ENCODE data around the gene INTS1.
"Not testable (repeated sequence)": the region's sequence is repeated elsewhere in the genome, so short reads cannot be mapped to it uniquely, and the experiment has no call there.

Gene INTS1

DNA sequence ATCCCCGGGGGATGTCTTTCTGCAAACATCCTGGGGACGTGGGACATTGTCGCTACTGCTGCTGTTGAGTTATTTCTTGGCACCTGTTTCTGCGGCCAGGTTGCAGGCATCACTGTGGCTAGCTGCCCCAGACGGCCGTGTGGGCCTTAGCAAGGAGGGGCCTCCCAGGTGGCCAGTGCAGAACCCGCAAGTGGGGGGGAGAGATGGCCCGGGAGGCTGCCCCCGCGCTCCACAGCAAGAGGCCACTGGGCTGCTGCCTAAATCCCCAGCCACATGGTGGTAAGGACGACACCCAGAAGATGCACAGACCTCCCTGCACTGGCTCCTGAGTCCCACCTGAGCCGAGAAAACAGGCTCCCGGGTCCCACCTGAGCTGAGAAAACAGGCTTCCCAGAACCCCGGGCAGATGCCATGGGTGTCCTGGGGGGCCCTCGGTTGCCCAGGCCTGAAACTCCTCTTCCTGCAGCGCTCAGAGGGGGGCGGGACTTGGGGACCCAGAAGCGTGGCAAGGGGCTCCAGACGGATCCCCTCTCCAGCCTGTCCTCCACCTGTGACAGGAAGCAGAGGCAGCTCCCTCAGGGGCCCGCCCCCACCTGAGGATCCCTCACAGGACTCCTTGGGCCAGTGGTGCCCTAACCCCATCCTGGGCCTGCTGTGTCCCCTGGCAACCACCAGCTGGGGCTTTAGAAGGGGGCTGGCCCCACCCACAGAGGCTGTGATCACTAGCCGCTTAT is 25.4 kb upstream of the INTS1 start:
- DNase-seq, result no peak

DNA sequence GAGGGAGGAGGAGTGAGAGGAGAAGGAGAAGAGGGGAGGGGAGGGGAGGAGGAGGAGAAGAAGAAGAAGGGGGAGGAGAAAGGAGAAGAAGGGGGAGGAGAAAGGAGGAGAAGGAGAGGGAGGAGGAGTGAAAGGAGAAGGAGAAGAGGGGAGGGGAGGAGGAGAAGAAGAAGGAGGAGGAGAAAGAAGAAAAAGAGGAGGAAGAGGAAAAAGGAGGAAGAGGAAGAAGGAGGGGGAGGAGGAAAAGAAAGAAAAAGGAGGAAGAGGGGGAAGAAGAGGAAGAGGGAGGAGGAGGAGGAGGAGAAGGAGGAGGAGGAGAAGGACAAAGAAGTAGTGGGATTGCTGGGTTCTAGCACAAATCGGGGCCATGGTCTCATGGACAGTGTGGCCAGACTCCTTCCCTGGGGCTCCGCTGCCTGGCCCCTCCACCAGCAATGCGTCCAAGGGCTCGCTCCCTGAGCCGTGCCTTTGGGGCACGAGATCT is 22.1 kb upstream of the INTS1 start:
- DNase-seq, result no peak

DNA sequence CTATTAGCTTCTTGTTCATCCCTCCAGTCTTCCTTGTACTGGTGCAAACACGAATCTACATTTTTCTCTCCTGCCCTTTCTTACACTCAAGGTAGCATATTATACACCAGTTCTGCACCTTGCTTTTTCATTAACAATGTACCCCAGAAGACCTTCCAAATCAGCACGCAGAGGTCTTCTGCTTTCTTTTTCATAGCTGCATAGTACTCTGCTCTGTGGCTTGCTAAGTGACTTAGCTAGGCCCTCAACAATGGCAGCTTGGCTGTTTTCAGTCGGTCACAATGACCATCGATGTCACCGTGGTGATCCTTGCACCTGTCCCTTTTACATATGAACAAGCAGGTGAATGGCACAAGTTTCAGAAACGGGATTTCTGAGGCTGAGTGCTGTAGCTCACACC is 21.2 kb upstream of the INTS1 start:
- no peak for DNase-seq

DNA sequence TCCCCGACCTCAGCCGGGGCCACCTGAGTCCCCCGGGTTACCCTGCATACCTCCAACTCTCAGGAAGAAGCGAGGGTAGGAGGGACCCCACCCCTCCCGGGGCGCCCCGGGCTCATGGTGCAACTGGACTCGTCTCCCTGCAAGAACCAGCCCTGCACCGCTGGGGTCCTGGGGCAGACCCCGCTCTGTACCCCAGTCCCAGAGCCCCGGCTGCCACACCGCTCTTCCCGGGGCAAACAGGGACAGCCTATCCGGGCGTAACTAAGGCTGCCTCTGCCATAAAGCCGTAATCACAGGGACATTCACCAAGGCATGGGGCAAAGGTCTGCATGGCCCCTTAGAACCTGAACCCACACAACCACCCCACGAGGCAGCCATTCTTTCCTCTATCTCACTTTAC is 19.7 kb upstream of the INTS1 start:
- no peak for DNase-seq

- DNase-seq, result no peak
Observed at GRCh38 chr7:1523208-1523607, 19.0 kb upstream of the INTS1 start.

GRCh38 chr7:1521456-1521855 is 17.3 kb upstream of the INTS1 start:
- no peak for DNase-seq

- no peak for DNase-seq
Observed at GRCh38 chr7:1520539-1521234, 16.5 kb upstream of the INTS1 start.

DNA sequence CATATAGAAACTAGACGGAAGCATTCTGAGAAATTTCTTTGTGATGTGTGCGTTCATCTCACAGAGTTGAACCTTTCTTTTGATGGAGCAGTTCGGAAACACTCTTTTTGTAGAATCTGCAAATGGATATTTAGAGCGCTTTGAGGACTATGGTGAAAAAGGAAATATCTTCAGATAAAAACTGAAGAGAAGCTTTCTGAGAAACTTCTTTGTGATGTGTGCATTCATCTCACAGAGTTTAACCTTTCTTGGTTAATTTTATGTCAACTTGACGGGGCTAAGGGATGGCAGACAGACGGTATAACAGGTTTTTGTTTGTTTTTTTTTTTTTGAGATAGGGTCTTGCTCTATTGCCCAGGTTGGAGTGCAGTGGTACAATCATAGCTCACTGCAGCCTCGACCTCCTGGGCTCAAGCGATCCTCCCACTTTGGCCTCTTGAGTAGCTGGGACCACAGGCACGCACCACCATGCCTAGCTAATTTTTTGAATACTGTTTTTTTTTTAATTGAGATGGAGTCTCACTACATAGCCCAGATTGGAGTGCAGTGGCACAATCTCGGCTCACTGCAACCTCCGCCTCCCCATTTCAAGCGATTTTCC is 15.2 kb upstream of the INTS1 start:
- not testable (repeated sequence) for DNase-seq

GRCh38 chr7:1516586-1517251 is 12.5 kb upstream of the INTS1 start:
- no peak for DNase-seq

DNA sequence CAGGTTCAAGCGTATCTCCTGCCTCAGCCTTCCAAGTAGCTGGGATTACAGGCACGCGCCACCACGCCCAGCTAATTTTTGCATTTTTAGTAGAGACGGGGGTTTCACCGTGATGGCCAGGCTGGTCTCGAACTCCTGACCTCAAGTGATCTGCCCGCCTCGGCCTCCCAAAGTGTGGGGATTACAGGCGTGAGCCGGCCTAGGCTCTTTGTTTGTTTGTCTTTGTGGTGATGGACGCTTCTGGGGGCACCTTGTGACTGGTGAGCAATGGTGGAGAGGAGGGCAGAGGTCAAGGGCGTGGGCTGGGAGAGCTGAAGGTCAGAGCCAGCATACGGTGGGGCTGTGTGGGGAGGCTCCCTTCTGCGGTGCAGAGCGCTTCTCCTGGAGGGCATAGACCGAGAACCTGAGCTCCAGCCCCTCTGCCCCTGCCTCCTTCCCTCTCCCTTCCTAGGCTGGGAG is 11.3 kb upstream of the INTS1 start:
- DNase-seq, result not testable (repeated sequence)

GRCh38 chr7:1514995-1515401 is 10.8 kb upstream of the INTS1 start:
- no peak for DNase-seq

DNA sequence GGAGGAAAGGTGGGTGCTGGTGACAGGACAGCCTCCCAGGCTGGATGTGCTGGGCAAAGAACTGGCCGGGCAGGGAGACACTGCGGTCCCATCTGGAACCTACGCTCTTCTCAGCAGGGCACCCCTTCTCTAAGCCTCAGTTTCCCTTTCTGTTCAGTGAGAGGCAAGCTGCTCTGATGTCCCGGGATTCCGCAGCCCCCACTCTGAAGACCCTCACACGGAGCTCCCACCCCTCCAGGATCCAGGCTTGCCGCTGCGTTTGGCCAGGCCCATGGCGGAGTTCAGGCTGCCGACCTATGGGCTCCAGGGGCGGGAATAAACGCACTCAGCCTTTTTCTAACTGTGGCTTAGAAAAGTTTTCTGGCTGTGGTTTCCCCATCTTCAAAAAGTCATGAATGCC is 10.2 kb upstream of the INTS1 start:
- DNase-seq, result no peak

DNA sequence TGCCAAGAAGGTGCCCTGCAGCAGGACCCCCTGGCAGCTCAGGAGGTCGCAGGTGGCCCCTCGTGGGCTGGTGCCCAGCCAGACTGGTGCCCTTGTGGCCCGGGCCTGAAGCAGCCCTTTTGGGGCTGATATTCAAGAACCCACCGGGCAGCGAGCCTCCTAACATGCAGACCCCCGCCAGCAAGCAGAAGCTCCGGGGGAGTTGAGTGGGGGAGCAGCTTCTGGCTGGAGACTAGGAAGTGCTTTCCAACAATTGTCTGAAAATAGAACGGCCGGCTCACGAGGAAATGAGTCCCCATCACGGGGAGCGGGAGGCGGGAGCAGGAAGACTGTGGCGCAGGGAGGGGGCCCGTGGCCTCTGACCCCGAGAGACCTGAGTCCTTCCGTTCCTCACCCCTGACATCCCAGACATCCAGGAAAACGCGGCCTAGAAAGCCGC is 9.5 kb upstream of the INTS1 start:
- peak in 1 of 2 donors; percentile 25 for DNase-seq

GRCh38 chr7:1512781-1513656 is 8.8 kb upstream of the INTS1 start:
- DNase-seq, result peak; percentile 36 to 70

GRCh38 chr7:1511444-1512422 is 7.5 kb upstream of the INTS1 start:
- DNase-seq, result no peak

DNA sequence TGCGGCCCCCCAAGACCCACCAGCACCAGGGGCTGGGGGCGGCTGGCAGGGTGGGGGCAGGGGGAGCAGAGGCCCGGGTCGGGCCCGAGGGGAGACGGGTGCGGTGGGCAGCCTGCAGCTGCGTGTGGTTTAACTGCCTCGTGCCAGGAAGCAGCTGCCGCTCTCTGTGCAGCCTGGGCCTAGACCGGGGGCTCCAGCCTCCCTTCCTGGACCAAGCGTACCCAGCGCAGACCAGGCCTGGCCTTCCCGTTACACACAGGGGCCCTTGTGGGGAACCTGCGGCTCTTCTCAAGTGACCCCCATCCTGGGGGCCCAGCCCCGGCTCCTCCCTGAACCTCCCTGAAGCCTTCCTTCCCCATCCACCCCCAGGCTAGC is 6.6 kb upstream of the INTS1 start:
- no peak for DNase-seq

DNA sequence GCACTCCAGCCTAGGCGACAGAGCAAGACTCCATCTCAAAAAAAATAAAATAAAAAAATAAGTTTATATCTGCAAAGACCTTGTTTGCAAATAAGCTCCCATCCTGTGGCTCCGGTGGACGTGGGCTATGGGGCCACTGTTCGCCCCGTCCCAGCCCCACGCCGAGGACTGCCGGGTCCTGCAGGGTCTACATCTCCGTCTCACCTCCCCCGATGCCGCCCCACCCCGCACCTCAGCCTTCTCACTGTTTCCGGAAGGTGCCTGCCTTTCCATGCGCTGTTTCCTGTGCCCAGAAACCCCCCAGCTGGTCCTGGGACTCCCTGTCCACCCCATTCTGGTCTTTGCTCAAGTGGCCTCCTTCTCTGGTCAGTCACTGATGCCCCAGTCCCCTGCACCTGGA is 5.0 kb upstream of the INTS1 start:
- DNase-seq, result no peak

DNA sequence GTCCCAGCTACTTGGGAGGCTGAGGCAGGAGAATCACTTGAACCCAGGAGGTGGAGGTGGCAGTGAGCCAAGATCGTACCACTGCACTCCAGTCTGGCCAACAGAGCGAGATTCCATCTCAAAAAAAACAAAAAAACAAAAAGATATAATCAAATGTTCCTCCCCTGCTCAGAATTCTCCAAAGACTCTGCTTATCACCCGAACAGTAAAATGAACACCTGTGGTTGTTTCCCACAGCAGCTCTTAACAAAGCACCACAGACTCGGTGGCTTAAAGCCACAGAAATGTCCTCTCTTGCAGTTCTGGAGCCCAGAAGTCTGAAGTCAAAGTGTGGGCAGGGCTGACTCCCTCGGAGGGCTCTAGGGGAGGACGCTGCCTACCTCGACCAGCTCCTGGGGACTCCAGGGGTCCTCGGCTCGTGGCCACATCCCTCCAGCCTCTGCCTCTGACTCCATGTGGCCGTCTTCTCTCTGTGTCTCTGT is 4.1 kb upstream of the INTS1 start:
- no peak for DNase-seq

GRCh38 chr7:1505731-1506550 is 1.8 kb upstream of the INTS1 start:
- no peak for DNase-seq

GRCh38 chr7:1503390-1503789 is 799 bp downstream of the INTS1 start:
- no peak for DNase-seq

Data from CD4-positive, alpha-beta T cell treated with Interleukin-4 for 1 hour (primary cell).